Mucosa of stomach (tissue), 1 donor: Measurements from ENCODE around the gene PLA2G12A.
"Not testable (repeated sequence)": the region's sequence is repeated elsewhere in the genome, so short reads cannot be mapped to it uniquely, and the experiment has no call there.

Experiments
- H3K27me3 ChIP-seq: one replicate; pipeline ENCODE4 v1.7.0; 2013; ENCODE audit warnings: mild to moderate bottlenecking, low read length; ENCODE audit not compliant: control insufficient read depth, insufficient read depth
- H3K36me3 ChIP-seq: one replicate; pipeline ENCODE4 v1.7.0; 2013; ENCODE audit warnings: low read length; ENCODE audit not compliant: control insufficient read depth, insufficient read depth
- H3K4me1 ChIP-seq: one replicate; pipeline ENCODE4 v1.7.0; 2013; ENCODE audit warnings: mild to moderate bottlenecking, low read length; ENCODE audit not compliant: control insufficient read depth, insufficient read depth
- H3K4me3 ChIP-seq: one replicate; pipeline ENCODE4 v1.7.0; 2013; ENCODE audit warnings: low read length
- H3K9ac ChIP-seq: one replicate; pipeline ENCODE4 v1.7.0; 2013; ENCODE audit warnings: mild to moderate bottlenecking, low read length, moderate library complexity
- H3K9me3 ChIP-seq: one replicate; pipeline ENCODE4 v1.7.0; 2013; ENCODE audit warnings: mild to moderate bottlenecking, low read length, moderate library complexity; ENCODE audit not compliant: control insufficient read depth
- donor health status: Pancreatic carcinoma.

PLA2G12A gene

DNA sequence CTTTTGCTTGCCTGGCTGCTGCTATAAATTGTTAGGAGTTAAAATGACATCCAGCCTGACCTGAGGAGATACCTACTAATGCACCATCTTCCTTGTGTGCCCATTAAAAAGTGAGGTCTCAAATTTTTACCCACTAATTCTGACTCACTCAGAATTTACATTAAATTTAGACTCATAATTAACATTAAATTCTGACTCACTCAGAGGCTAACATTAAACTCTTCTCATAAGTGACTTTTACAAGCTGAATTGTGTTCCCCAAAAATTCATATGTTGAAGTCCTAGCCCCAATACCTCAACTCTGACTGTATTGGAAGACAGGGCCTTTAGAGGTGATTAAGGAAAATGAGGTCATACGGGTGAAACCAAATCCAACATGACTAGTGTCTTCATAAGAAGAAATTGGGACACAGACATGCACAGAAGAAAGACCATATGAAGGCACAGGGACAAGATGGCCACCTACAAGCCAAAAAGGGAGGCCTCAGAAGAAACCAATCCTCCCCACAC lies 38.4 kb downstream of the PLA2G12A start:
- H3K36me3 ChIP-seq, result no peaks in the 10 kb centered on the region
- no peak overlapping the region for H3K4me3 ChIP-seq
- H3K4me1 ChIP-seq, result peaks cover 4% of the 10 kb centered on the region
- no peak overlapping the region for H3K9ac ChIP-seq
- no peaks in the 10 kb centered on the region for H3K27me3 ChIP-seq
- H3K9me3 ChIP-seq, result no peaks in the 10 kb centered on the region

GRCh38 chr4:109690690-109691410 lies 39.0 kb downstream of the PLA2G12A start:
- Histone ChIP-seq H3K4me1 (peaks cover 4% of the 10 kb centered on the region), H3K9ac (no peak overlapping the region), H3K4me3 (no peak overlapping the region), H3K9me3 (no peaks in the 10 kb centered on the region), H3K27me3 (no peaks in the 10 kb centered on the region), H3K36me3 (no peaks in the 10 kb centered on the region)

GRCh38 chr4:109684727-109685126 lies 45.1 kb downstream of the PLA2G12A start:
- Histone ChIP-seq H3K4me1 (no peaks in the 10 kb centered on the region), H3K9me3 (no peaks in the 10 kb centered on the region), H3K9ac (no peak overlapping the region), H3K36me3 (no peaks in the 10 kb centered on the region), H3K27me3 (no peaks in the 10 kb centered on the region), H3K4me3 (no peak overlapping the region)

DNA sequence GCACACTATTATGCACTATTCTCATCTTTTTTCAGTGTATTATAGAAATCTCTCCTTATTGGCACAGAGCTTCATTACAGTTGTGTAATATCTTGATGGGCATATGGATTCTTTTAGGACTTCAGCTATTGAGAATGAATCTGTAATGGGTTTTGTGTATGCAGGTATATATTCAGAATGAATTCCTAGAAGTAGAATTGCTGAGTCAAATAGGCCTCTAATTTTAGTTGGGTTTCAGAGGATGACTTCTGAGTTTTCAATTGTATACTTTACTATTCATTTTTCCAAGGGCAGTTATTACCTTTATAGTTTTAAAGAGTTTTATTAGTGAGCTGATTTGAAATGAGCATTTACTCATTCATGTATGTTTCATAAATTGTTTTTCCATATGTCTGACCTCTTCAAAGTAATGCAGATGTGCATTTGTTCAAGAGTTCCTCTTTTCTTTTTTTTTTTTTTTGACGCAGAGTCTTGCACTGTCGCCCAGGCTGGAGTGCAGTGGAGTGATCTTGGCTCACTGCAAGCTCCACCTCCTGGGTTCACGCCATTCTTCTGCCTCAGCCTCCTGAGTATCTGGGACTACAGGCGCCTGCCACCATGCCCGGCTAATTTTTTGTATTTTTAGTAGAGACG lies 46.1 kb downstream of the PLA2G12A start:
- Histone ChIP-seq H3K27me3 (no peaks in the 10 kb centered on the region), H3K36me3 (no peaks in the 10 kb centered on the region)

GRCh38 chr4:109682875-109683274 lies 47.0 kb downstream of the PLA2G12A start:
- Histone ChIP-seq H3K4me1 (no peaks in the 10 kb centered on the region), H3K9me3 (no peaks in the 10 kb centered on the region), H3K36me3 (no peaks in the 10 kb centered on the region), H3K9ac (no peak overlapping the region), H3K27me3 (no peaks in the 10 kb centered on the region), H3K4me3 (no peak overlapping the region)

More for the DNA sequence above, 46.1 kb downstream of the PLA2G12A start:
- Histone ChIP-seq H3K4me1 (no peaks in the 10 kb centered on the region), H3K9ac (no peak overlapping the region), H3K4me3 (no peak overlapping the region), H3K9me3 (no peaks in the 10 kb centered on the region)

- not testable (repeated sequence) for H3K4me3 ChIP-seq, H3K27me3 ChIP-seq, H3K4me1 ChIP-seq, H3K9ac ChIP-seq, H3K9me3 ChIP-seq, H3K36me3 ChIP-seq
Observed at GRCh38 chr4:109678925-109679324, 50.9 kb downstream of the PLA2G12A start.

DNA sequence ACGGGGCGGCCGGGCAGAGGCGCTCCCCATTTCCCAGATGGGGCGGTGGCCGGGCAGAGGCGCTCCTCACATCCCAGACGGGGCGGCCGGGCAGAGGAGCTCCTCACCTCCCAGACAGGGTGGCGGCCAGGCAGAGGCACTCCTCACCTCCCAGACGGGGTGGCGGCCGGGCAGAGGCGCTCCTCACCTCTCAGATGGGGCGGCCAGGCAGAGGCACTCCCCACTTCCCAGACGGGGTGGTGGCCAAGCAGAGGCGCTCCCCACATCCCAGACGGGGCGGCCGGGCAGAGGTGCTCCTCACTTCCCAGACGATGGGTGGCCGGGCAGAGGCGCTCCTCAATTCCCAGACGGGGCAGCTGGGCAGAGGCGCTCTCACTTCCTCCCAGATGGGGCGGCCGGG lies 51.4 kb downstream of the PLA2G12A start:
- not testable (repeated sequence) for H3K9ac ChIP-seq, H3K9me3 ChIP-seq, H3K36me3 ChIP-seq, H3K4me3 ChIP-seq, H3K4me1 ChIP-seq, H3K27me3 ChIP-seq

DNA sequence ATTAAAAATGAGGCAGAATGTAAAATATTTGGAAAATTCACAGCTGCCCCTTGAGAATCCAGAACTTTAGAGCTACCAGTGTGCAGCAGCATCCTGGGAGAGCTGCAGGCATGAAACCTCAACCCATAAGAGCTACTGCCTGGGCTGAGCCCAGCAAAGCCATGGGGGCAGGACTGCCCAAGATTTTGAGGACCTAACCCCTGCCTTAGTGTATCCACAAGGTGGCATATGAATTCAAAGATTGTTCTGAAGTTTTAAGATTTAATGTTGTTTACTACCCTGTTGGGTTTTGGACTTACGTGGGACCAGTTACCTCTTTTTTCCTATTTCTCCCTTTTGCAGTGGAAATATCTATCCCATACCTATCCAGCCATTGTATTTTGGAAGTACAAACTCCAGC lies 53.0 kb downstream of the PLA2G12A start:
- Histone ChIP-seq H3K27me3 (no peaks in the 10 kb centered on the region), H3K36me3 (no peaks in the 10 kb centered on the region), H3K9me3 (no peaks in the 10 kb centered on the region), H3K4me3 (no peak overlapping the region), H3K9ac (no peak overlapping the region), H3K4me1 (no peaks in the 10 kb centered on the region)

- Histone ChIP-seq H3K9ac (no peak overlapping the region), H3K27me3 (no peaks in the 10 kb centered on the region), H3K4me1 (no peaks in the 10 kb centered on the region), H3K36me3 (no peaks in the 10 kb centered on the region), H3K9me3 (no peaks in the 10 kb centered on the region), H3K4me3 (no peak overlapping the region)
Observed at GRCh38 chr4:109675843-109676242, 54.0 kb downstream of the PLA2G12A start.

DNA sequence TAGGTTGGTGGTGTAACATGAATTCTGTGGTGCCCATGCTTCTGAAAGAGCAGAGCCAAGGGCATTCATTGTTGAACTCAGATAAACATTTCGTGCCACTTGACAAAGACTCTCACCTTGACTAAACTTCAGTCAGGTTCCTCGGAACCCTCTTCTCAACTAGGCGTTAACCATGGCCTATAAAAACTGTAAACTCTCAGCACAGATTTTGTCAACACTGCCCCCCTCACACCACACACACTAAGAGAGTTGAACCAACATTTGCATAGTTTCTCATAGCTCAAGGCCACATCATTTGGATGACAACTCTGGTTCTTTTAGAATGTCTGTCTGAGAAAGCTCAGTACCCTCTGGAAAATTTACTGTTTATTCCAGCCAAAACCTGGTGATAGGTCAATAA lies 54.7 kb downstream of the PLA2G12A start:
- Histone ChIP-seq H3K4me1 (no peaks in the 10 kb centered on the region), H3K9me3 (no peaks in the 10 kb centered on the region), H3K9ac (no peak overlapping the region), H3K27me3 (no peaks in the 10 kb centered on the region), H3K36me3 (no peaks in the 10 kb centered on the region), H3K4me3 (no peak overlapping the region)

GRCh38 chr4:109673303-109673702 lies 56.6 kb downstream of the PLA2G12A start:
- Histone ChIP-seq H3K4me3 (no peak overlapping the region), H3K9me3 (no peaks in the 10 kb centered on the region), H3K4me1 (no peaks in the 10 kb centered on the region), H3K27me3 (no peaks in the 10 kb centered on the region), H3K36me3 (no peaks in the 10 kb centered on the region), H3K9ac (no peak overlapping the region)

- Histone ChIP-seq H3K4me3 (no peak overlapping the region), H3K27me3 (no peaks in the 10 kb centered on the region), H3K4me1 (no peaks in the 10 kb centered on the region), H3K9me3 (no peaks in the 10 kb centered on the region), H3K36me3 (no peaks in the 10 kb centered on the region), H3K9ac (no peak overlapping the region)
Observed at GRCh38 chr4:109672169-109672930, 57.5 kb downstream of the PLA2G12A start.
